A549 (cell line): ENCODE results near the gene HTRA1. TPM values are rescaled to one million over a fixed set of nuclear protein-coding genes. Genes with fewer than 3 reads are reported as not detected.

Source experiments
- ATAC-seq, 2 experiments: fragments of 200-7000 bp in 1 of 2; fragments of >200 bp in 1 of 2; cut with Nextera tagmentation in 1 of 2; cut with Tn5 transposase in 1 of 2; 3 replicates each; pipeline versions ENCODE4 v1.8.0 to v1.9.1; 2018 to 2020; ENCODE audit warnings: mild to moderate bottlenecking in 1 of 2, moderate library complexity in 1 of 2
- CTCF ChIA-PET: fragments of 300-600 bp; sonication (Branson Sonifier 250); formaldehyde crosslinking; extraction: SDS; loops from one replicate; lab custom pipeline; 2021; ENCODE audit warnings: antibody characterized with exemption, inconsistent platforms; lab: Yijun Ruan, JAX
- POLR2A ChIA-PET: fragments of 350-600 bp; formaldehyde crosslinking; extraction: SDS; loops from one replicate; lab custom pipeline; 2021; ENCODE audit warnings: antibody characterized with exemption, inconsistent platforms; lab: Yijun Ruan, JAX
- DNase-seq, 2 experiments: peaks; one replicate each; pipeline versions ENCODE4 v3.0.0 to v3.0.0-alpha.2; 2011 to 2016; ENCODE audit warnings: low read depth in 1 of 2, low spot score in 1 of 2
- FAIRE-seq: peaks from 2 replicates; lab custom pipeline; 2011; peaks lifted over from hg19 to GRCh38; lab: Jason Lieb, UNC
- H3K27ac ChIP-seq, 2 experiments: fragments of >200 bp; sonication (Bioruptor Twin); formaldehyde crosslinking; 3 replicates each; pipeline ENCODE4 v1.5.1; 2016 to 2017
- H3K4me1 ChIP-seq: fragments of >200 bp; sonication (Bioruptor Twin); formaldehyde crosslinking; 3 replicates; pipeline ENCODE4 v1.6.1; 2016
- H3K4me2 ChIP-seq: fragments of >200 bp; sonication (Bioruptor Twin); formaldehyde crosslinking; 3 replicates; pipeline ENCODE4 v1.6.1; 2016
- H3K4me3 ChIP-seq: fragments of >200 bp; sonication (Bioruptor Twin); formaldehyde crosslinking; 3 replicates; pipeline ENCODE4 v1.5.1; 2016
- H3K9me3 ChIP-seq: fragments of >200 bp; sonication (Bioruptor Twin); formaldehyde crosslinking; 3 replicates; pipeline ENCODE4 v1.6.1; 2016
- CTCF ChIP-seq: fragments of >200 bp; sonication (Bioruptor Twin); formaldehyde crosslinking; IDR thresholded peaks from 3 replicates; pipeline ENCODE4 v1.5.1; 2016
- EHF ChIP-seq: fragments of 250-450 bp; sonication (Bioruptor Pico); IDR thresholded peaks from 2 replicates; pipeline ENCODE4 v1.5.0; 2020; ENCODE audit warnings: mild to moderate bottlenecking
- FOSB ChIP-seq: fragments of 250-450 bp; sonication (Bioruptor Pico); IDR thresholded peaks from 2 replicates; pipeline ENCODE4 v1.5.0; 2020; ENCODE audit warnings: mild to moderate bottlenecking, moderate library complexity
- FOSL2 ChIP-seq, 2 experiments: fragments of 450-650 bp in 1 of 2; fragments of >200 bp in 1 of 2; sonication (Bioruptor Twin) in 1 of 2; formaldehyde crosslinking; IDR thresholded peaks; 2 replicates each; pipeline versions ENCODE4 v1.5.0 to v1.6.1; 2016 to 2020; ENCODE audit warnings: mild to moderate bottlenecking in 1 of 2, moderate library complexity in 1 of 2
- HDAC2 ChIP-seq: fragments of 200-600 bp; sonication (generic); IDR thresholded peaks from 2 replicates; pipeline ENCODE4 v1.6.1; 2016
- JUNB ChIP-seq: fragments of >200 bp; sonication (Bioruptor Twin); formaldehyde crosslinking; IDR thresholded peaks from 2 replicates; pipeline ENCODE4 v1.6.1; 2016
- KDM5A ChIP-seq: fragments of 200-600 bp; sonication (generic); IDR thresholded peaks from 2 replicates; pipeline ENCODE4 v1.6.1; 2016; ENCODE audit warnings: antibody characterized with exemption, mild to moderate bottlenecking
- MAFK ChIP-seq: fragments of 450-650 bp; IDR thresholded peaks from 2 replicates; pipeline ENCODE4 v1.6.1; 2014; ENCODE audit not compliant: partially characterized antibody
- NFE2L2 ChIP-seq: fragments of 150-350 bp; conservative IDR thresholded peaks from 2 replicates; pipeline ENCODE4 v1.6.1; 2014; ENCODE audit warnings: low read length
- POLR2A ChIP-seq: IDR thresholded peaks from 2 replicates; pipeline ENCODE4 v1.6.1; 2012; ENCODE audit warnings: mild to moderate bottlenecking, low read length
- RCOR1 ChIP-seq: fragments of 150-350 bp; IDR thresholded peaks from 2 replicates; pipeline ENCODE4 v1.6.1; 2014; ENCODE audit warnings: antibody characterized with exemption, low read length, low read depth
- REST ChIP-seq: fragments of 200-600 bp; sonication (generic); IDR thresholded peaks from 2 replicates; pipeline ENCODE4 v1.6.1; 2016; ENCODE audit warnings: antibody characterized with exemption, mild to moderate bottlenecking, moderate library complexity
- RFX5 ChIP-seq: fragments of 450-650 bp; IDR thresholded peaks from 2 replicates; pipeline ENCODE4 v1.7.1; 2014; ENCODE audit warnings: antibody characterized with exemption, mild to moderate bottlenecking, moderate library complexity
- SMC3 ChIP-seq: fragments of >200 bp; sonication (Bioruptor Twin); formaldehyde crosslinking; IDR thresholded peaks from 3 replicates; pipeline ENCODE4 v1.6.1; 2018; ENCODE audit warnings: inconsistent platforms
- ZC3H11A ChIP-seq: fragments of 450-650 bp; IDR thresholded peaks from 2 replicates; pipeline ENCODE4 v1.6.1; 2014; ENCODE audit warnings: antibody characterized with exemption, mild to moderate bottlenecking
- WGBS: methylation state at CpG from one replicate; pipeline ENCODE4 v1.1.6; 2017; ENCODE audit errors: missing lambda C conversion rate; 5-methylcytosine and 5-hydroxymethylcytosine counted together
- polyA plus RNA-seq, 4 experiments: library from polyadenylated mRNA; depleted of rRNA in 3 of 4; stranded (reverse); fragments of >200 nt; fragmentation: RNase III in 1 of 4; extraction: RNeasy Plus Mini Kit Qiagen cat#74134 plus additional on column Dnase treatment in 1 of 4; gene quantifications; 2 replicates in 3 of 4; 3 replicates in 1 of 4; pipeline ENCODE4 v1.2.3, GENCODE V29; 2011 to 2017

The HTRA1 gene
- polyA plus RNA-seq, 2 of the 4 experiments (the other 2 are of a cell fraction): 50.7 to 65.6 TPM

DNA sequence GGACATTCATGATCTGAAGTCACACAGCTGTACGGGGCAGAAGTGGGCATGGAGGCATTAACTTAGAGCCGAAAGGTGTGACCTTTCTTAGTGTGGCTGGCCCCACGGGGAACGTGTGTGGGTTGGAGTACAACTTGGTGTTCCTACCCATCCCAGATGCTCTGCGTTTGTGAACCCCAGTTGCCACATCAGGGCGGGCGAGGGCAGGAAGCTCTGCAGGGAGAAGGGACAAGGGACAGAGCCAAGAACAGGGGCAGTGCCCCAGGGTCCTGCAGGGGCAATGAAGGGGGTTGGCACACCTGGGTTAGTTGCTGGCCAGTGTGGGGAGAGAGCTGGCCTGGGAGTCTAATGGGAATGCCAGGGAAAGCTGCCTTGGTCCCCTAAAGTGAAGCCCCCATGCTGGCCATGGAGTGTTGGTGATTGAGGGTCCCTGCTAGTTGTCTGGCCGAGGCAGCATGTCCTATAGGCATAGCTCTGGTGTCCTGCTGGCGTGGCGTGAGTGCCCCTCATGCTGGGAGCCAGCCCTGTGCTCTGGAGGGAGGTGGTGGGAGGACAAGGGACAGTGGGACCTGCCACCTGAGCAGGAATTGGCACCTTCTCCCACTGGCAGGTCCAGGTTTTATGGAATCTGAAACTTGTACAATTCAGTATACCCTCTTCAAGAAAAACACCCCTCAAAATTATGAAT lies 18.9 kb downstream of the HTRA1 start:
- FAIRE-seq (no peak), DNase-seq (no peak), ATAC-seq (no peak)
- Histone ChIP-seq H3K9me3 (peaks cover 4% of the 10 kb centered on the region; the same call in 1 of the 3 replicates), H3K4me1 (no peaks in the 10 kb centered on the region), H3K27ac (no peak overlapping the region), H3K4me3 (no peak overlapping the region), H3K4me2 (no peak overlapping the region)
- TF ChIP-seq EHF (CRISPR knock-in tag): no peak
- TF ChIP-seq SMC3: no peak
- TF ChIP-seq POLR2A: no peak
- TF ChIP-seq FOSL2 (IDR thresholded peaks at IDR 0.05): no peak
- TF ChIP-seq FOSL2 (CRISPR knock-in tag; IDR thresholded peaks at IDR 0.05): no peak
- no peak for TF ChIP-seq FOSB (CRISPR knock-in tag)
- no peak for TF ChIP-seq ZC3H11A
- no peak for TF ChIP-seq JUNB
- TF ChIP-seq REST: no peak
- TF ChIP-seq KDM5A: no peak
- POLR2A ChIA-PET: no interaction called here
- CTCF ChIA-PET: interaction anchor here (0.7 to 2.5 kb wide), 3 partner anchors 11 to 201 kb away, joined by 3 to 8 read pairs (median 5); no protein-coding TSS in a partner anchor
- 85% methylated on average over 10 of the region's 10 CpGs for WGBS

GRCh38 chr10:122481296-122482056 lies 20.1 kb downstream of the HTRA1 start:
- POLR2A ChIA-PET: no interaction called here

More at GRCh38 chr10:122481296-122482056, 20.1 kb downstream of the HTRA1 start:
- 61% methylated on average over 6 of the region's 6 CpGs for WGBS
- Histone ChIP-seq H3K27ac (no peak overlapping the region), H3K4me3 (no peak overlapping the region), H3K9me3 (peaks cover 4% of the 10 kb centered on the region; the same call in 1 of the 3 replicates), H3K4me2 (no peak overlapping the region), H3K4me1 (no peaks in the 10 kb centered on the region)
- CTCF ChIA-PET: interaction anchor here (0.7 kb wide), 1 partner anchor 202 kb away, joined by 3 read pairs; no protein-coding TSS in a partner anchor
- DNase-seq (no peak), ATAC-seq (no peak), FAIRE-seq (no peak)
- TF ChIP-seq FOSL2 (IDR thresholded peaks at IDR 0.05) (no peak), FOSL2 (CRISPR knock-in tag; IDR thresholded peaks at IDR 0.05) (no peak), HDAC2 (no peak), MAFK (no peak), NFE2L2 (no peak), RFX5 (no peak), JUNB (no peak), CTCF (no peak), REST (no peak), RCOR1 (no peak)
